HG03521 (cell line): Measurements from ENCODE around the gene DHRS4.
"Not testable (repeated sequence)": the region's sequence is repeated elsewhere in the genome, so short reads cannot be mapped to it uniquely, and the experiment has no call there.

Experiments
- ATAC-seq: cut with Tn5 transposase; IDR thresholded peaks from one replicate; pipeline ENCODE4 v1.9.1; 2021; ENCODE audit warnings: mild to moderate bottlenecking, moderate library complexity; ENCODE audit not compliant: unreplicated experiment

The DHRS4 gene

DNA sequence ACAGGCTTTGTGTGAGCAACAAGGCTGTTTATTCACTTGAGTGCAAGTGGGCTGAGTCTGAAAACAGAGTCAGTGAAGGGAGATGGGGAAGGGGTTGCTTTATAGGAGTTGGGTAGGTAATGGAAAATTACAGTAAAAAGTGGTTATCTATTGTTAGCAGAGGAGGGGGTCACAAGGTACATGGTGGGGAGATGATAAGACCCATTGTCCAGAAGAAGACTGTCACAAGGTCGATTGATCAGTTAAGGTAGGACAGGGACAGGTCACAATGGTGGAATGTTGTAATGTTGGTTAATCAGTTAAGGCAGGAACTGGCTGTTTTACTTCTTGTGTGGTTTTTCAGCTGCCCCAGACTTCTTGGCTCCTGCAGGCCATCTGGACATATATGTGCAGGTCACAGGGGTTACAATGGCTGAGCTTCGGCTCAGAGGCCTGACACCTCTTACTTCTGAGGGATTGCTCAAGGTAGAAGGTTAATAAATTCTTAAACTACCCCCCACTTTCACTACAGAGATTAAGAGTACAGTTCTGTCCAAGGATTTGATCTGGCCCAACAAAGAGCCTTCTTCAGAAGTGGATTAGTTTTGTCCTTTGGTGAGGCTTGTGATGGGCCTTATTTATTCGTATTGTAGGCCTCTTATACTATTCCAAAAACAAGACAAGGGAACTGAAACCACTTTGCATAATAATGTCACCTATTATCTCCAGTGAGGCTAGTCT is 13.8 kb upstream of the DHRS4 start:
- ATAC-seq, result no peak

DNA sequence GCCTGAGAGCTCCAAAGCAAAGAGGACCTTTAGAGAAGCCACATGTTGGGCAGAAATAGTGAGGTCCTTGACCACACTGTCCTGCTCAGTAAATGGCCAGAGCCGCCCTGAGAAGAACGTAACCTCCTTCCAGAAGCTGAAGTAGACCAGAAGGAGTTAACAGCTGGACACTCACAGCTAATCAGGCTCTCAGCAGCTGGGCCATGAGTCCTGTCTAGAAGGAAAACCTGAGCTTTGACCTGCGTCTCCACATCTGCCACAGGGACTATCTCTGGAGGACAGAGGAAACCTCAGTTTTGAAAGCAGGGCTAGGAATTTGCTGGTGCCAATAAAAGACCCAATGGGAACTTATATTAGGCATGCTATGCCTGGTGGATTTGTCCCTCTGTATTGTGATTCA is 12.3 kb upstream of the DHRS4 start:
- no peak for ATAC-seq

DNA sequence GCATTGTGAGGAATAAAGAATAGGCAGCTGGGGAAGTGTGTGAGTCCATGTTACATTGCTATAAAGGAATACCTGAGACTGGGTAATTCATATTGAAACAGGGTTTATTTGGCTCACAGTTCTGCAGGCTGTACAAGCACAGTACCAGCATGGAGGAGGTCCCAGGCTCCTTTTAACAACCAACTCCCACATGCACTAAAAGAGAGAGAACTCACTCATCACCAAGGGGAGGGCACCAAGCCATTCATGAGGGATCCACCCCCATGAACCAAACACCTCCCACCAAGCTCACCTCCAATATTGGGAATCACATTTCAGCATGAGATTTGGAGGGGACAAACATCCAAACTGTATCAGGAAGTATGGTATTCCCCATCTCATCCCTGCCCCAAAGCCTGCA is 11.9 kb upstream of the DHRS4 start:
- ATAC-seq, result no peak

DNA sequence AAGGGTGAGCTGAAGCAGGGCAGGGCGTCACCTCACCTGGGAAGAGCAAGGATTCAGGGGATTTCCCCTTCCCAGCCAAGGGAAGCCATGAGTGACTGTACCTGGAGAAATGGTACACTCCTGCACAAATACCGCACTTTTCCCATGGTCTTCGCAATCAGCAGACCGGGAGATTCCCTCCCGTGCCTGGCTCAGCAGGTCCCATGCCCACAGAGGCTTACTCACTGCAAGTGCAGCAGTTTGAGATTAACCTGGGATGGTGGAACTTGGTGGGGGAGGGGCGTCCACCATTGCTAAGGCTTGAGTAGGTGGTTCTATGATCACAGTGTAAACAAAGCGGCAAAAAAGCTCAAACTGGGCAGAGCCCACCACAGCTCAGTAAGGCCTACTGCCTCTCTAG is 11.0 kb upstream of the DHRS4 start:
- ATAC-seq, result no peak

DNA sequence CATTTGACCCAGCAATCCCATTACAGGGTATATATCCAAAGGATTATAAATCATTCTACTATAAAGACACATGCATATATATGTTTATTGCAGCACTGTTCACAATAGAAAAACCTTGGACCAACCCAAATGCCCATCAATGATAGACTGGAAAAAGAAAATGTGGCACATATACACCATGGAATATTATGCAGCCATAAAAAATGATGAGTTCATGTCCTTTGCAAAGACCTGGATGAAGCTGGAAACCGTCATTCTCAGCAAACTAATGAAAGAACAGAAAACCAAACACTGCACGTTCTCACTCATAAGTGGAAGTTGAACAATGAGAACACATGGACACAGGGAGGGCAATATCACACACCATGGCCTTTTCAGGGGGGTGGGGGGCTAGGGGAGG is 4.5 kb upstream of the DHRS4 start:
- ATAC-seq, result not testable (repeated sequence)

DNA sequence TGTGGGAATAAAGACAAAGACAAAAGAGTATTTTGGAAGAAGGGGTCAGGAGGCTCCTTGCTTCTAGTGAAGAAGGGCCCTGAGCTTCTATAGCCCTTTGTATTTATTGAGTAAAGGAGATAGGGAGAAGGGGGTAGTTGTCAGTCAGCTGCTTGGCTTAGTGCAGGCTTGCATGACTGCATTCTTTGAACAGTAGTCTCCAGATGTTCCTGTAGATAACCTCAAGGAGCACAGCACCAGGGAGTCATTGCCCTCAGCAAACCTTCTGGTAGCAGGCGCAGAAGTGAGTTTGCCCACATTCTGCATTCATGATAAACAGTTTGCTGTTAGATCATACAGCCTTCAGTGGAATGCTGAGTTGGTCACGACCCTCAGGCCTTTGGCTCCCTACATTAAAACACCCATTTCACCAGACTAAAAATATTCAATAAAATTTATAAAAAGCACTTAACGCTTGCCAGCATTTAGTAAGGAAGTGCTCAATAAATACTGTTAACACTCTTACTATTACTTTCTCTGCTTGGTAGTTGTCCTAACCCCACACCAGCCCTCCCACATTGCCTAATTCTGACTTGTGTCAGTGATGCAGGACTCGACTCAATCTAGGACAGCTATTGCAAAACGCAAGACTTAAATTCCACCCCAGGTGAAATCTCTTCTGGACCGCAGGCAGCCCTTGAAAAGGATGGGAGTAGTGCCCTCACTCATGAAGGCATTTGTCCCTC is 3.0 kb upstream of the DHRS4 start:
- ATAC-seq, result no peak

DNA sequence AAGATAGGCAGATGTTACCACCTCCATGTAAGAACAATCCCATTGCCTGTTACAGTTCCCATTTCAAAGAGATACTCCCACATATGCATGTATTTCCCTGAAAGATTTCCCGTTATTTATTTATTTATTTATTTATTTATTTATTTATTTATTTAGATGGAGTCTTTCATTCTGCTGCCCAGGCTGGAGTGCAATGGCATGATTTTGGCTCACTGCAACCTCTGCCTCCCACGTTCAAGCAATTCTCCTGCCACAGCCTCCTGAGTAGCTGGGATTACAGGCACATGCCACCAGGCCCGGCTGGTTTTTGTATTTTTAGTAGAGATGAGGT is 2.5 kb upstream of the DHRS4 start:
- not testable (repeated sequence) for ATAC-seq

DNA sequence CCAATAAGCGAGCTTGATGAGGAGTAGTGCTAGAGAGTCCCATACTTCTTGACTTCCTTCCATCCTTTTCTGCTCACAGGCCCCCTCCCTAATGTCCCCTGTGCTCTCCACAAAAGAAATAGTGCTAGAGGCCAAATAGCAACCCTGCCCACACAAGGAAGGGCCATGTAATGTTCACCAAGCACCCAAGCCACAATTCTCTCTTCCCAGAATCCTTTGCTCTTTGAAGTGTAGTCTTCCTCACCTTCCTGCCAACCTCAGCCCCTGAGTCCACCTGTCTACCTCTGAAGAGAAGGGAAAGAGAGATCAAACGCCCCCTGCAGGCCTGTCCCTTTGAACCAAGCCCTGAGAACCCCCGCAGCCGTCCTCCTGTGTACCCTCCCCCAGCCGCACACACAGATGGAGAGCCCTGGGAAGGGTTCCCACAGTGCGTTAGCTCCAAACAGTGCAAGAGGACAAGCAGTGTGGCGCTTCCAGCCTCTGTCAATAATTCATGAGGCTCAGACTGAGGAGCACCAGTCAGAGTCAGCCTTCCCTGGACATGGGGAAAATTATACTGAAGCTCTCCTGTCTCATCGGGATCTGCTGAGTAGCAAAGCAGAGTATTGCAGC is 1.9 kb upstream of the DHRS4 start:
- ATAC-seq, result no peak

DNA sequence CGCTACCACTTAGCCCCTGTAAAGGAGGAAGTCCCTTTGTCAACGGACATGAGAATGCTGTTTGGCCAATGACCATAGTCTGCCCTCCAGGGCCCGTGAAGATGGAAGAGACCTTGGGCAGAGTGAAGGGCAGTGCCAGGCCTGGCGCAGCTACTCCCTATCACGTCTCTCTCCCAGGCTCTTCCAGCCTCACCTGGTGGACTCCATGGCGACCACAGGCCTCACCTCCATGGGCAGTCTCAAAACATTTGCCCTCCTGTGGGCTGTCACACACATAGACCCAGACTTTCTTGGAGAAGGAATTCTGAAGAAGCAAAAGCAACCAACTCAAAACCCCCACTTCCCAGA is 480 bp upstream of the DHRS4 start:
- peak; percentile 3 for ATAC-seq

DNA sequence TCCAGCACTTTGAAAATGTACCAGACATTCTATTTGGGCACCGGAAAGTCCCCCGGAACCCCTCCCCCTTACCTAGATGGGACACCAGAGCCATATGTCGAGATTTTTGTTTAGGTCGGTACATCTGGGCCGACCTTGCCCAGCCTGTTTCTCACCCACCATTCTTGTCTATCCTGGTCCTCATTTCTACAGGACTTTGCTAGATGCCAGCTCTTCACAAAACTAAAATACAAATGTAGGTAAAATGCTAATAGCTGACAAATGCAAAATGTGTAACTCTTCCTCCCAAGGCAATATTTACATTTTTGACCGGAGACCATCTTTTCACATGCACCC is 677 bp downstream of the DHRS4 start:
- ATAC-seq, result not testable (repeated sequence)

DNA sequence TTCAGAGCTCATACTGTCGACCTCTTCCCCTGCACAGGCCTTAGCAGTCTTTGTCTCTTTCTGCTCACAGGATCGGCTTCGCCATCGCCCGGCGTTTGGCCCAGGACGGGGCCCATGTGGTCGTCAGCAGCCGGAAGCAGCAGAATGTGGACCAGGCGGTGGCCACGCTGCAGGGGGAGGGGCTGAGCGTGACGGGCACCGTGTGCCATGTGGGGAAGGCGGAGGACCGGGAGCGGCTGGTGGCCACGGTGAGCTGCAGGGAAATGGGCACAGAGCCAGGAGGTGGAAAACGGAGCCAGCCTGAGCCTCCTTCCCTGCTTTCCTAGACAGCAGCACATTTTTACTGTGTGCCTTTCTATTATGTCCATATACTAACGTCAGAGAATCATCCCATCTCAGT is 1.4 kb downstream of the DHRS4 start:
- not testable (repeated sequence) for ATAC-seq

DNA sequence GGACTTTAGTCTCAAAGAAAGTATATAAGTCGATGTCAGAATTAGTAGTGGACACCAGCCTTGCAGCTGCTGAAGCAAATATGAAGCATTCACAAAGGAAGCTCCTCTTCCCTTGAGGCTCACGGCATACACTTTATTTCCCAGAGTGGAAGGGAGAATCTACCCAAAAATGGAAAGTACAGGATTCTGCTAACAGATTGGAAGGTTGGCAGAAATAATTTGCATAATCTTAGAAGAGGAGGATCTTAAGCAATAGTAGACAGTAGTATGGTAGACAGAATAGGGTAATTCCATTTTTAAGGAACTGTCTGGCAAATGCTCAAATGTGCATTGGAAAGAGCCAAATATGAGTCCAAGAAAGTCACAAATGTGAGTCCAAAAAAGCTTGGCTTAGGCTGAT is 2.2 kb downstream of the DHRS4 start:
- not testable (repeated sequence) for ATAC-seq

DNA sequence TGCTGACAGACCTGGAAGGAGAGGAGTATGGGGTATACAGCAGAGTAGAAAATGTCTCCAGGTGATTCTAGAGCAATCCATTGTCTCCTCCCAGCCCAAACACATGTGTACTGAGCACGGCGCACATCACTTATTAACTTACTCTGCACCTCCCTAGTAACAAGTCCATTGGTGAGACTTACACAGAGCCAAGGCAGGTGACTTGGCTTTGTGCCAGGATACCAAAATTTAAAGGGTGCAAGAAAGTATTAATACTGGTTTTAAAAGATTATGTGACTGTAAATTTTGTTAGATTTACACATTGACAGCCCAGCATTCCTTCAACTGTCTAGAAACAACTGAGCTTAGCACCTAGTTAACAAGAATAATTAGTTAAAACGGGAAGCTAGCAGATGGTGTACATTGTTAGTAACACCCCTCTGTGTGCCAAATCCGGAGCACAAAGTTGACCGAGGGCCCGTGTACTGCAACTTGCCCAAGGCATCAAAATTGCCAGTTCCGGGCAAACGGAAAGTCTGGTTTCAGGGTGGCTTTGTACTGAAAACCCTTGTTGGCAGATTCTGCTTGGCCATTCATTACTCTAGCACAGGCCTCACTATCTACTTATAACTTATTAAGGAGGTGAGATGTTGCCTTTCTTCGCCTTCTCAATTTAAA is 4.5 kb downstream of the DHRS4 start:
- ATAC-seq, result not testable (repeated sequence)

DNA sequence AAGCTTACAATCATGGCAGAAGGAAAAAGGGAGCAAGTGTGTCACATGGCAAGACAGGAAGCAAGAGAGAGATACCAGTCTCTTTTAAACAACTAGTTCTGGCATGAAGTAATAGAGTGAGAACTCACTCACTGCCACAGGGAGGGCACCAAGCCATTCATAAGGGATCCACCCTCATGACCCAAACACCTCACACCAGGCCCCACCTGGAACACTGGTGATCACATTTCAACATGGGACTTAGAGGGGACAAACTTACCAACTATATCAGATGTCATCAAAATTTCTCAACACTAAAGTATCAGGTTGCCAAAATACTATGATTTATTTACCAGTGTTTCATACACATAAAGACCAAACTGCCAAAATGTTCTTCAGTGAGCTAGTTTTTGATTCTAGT is 7.3 kb downstream of the DHRS4 start:
- not testable (repeated sequence) for ATAC-seq

DNA sequence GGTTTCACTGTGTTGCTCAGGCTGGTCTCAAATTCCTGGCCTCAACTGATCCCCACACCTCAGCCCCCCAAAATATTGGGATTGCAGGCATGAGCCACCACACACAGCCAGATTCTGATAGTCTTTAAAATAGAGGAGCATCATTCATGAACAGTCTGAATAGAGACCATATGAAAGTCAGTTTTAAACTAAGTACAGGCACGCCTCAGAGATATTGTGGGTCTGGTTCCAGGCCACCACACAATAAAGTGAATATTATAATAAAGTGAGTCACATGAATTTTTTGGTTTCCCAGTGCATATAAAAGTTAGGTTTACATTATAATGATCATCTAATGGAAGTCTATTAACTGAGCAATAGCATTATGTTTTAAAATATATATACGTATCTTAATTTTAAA is 8.1 kb downstream of the DHRS4 start:
- ATAC-seq, result not testable (repeated sequence)

DNA sequence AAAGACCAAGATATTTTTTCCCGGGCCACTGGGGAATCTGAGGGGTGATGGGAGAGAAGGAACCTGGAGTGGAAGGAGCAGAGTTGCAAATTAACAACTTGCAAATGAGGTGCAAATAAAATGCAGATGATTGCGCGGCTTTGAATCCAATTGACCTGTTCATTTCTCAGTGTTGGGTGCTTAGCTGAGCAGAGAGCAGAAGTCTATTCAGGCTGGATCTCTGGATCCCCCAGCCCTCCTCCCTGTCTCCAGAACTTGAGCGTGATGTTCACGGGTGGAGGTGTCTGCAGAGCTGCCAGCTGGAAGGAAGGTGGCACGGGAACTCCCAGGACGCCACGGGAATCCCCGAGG is 15.5 kb downstream of the DHRS4 start:
- ATAC-seq, result not testable (repeated sequence)

DNA sequence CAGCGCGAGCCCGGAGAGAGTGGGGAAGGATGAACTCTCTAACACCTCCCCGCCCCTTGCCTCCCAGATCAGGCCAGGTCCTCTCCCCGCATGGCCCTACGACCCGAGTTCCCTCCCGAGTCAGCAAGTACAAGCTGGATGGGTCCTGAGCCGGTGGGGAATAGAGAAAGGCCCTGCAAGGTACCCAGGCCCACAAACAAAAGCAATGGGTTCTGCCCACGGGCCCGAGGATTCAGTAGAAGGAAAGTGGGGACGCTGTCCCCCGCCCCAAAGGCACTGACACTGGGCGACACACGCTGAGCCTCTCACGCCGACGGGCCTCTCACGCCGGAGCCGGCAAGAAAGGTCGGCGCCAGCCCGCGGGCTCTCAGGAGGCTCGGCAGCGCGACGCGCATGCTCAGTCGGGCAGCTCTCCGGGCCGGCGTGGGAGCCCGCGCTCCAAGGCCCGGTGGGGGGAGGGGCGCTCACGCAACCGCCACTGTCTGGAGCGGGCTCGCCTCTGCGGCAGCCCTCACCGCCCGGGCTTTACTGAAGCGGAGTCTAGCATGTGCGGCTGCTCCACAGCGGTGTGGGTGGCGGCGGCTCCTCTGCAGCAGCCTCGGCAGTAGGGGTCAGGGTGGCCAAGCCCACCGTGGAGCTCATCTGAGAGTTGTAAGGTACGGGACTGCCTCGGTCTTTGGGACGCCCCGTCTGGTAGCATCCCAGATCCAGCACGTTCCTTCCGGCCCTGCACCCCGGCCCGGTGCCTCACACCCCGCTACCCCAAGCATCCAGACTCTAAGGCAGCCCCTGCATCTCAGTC is 16.1 kb downstream of the DHRS4 start:
- peak; percentile 44 for ATAC-seq

DNA sequence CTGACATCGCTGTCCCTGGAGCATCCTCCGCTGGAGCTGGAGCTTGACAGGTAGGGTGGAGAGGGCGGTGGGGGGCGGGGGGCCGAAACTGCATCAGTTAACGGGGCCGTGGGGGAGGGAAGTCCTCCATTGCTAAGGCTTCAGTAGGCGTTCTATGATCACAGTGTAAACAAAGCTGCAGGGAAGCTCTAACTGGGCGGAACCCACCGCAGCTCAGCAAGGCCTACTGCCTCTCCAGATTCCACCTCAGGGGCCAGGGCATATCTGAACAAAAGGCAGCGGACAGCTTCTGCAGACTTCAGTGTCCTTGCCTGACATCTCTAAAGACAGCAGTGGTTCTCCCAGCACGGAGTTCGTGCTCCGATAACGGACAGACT is 16.7 kb downstream of the DHRS4 start:
- not testable (repeated sequence) for ATAC-seq

DNA sequence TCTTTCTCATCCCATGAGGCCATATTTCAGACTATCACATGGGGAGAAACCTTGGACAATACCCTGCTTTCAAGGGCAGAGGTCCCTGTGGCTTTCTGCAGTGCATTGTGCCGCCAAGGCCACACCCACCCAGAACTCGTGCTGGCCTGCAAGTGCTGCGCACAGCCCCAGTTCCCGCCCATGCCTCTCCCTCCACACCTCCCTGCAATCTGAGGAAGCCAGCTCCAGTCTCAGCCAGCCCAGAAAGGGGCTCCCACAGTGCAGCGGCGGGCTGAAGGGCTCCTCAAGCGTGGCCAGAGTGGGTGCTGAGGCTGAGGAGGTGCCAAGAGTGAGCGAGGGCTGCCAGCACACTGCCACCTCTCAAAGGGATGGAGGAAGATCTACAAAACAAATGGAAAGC is 19.6 kb downstream of the DHRS4 start:
- ATAC-seq, result not testable (repeated sequence)

DNA sequence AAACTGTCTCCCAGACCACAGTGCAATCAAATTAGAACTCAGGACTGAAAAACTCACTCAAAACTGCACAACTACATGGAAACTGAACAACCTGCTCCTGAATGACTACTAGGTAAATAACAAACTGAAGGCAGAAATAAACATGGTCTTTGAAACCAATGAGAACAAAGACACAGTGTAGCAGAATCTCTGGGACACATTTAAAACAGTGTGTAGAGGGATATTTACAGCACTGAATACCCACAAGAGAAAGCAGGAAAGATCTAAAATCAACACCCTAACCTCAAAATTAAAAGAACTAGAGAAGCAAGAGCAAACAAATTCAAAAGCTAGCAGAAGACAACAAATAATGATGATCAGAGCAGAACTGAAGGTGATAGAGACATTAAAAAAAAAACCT is 20.5 kb downstream of the DHRS4 start:
- ATAC-seq, result not testable (repeated sequence)

DNA sequence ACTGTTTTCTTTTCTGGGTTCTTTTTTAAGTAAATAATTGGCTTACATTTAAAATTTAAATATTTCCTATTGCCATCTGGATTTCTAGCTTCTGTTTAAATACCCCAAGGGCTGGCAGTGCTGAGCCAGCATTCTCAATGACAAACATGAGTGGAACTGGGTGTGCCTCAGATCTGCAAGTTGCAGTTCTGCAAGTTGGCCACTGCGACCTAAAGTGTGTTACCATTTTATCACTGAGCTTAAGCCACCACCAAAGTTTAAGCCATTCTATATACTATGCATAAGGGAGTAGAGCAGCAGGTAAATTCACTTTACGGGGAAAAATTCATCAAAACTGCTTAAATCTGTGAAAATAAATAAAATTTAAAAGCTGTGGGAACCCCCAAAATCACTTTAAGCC is 23.6 kb downstream of the DHRS4 start:
- not testable (repeated sequence) for ATAC-seq
